ENCODE data around the gene IL31. TPM values are rescaled to one million over a fixed set of nuclear protein-coding genes. Genes with fewer than 3 reads are reported as not detected.

Gene IL31
- total and polyA plus RNA-seq, 9 donors: not detected

- H3K4me1 ChIP-seq (ENCODE audit: control insufficient read depth, insufficient read depth, low read length): no peaks in the 10 kb centered on the region
- no peak for DNase-seq
- H3K36me3 ChIP-seq (ENCODE audit: control insufficient read depth, insufficient read depth, low read length): no peaks in the 10 kb centered on the region
- H3K4me3 ChIP-seq (ENCODE audit: low read length): no peak overlapping the region
- H3K9me3 ChIP-seq (replicated peaks; ENCODE audit: control insufficient read depth, low read depth, low read length): no peaks in the 10 kb centered on the region
- H3K27ac ChIP-seq (ENCODE audit: low read length): no peak overlapping the region
- WGBS (ENCODE audit: insufficient coverage): no CpG with 5 or more reads among the region's 11 CpGs
- H3K27me3 ChIP-seq (ENCODE audit: control insufficient read depth, insufficient read depth, low read length): no peaks in the 10 kb centered on the region
These were observed 13.3 kb downstream of the IL31 start for GRCh38 chr12:122160761-122161160.

- DNase-seq: no peak
- Histone ChIP-seq H3K9me3 (replicated peaks; ENCODE audit: control insufficient read depth, low read depth, low read length) (no peaks in the 10 kb centered on the region), H3K4me3 (ENCODE audit: low read length) (no peak overlapping the region), H3K4me1 (ENCODE audit: control insufficient read depth, insufficient read depth, low read length) (no peaks in the 10 kb centered on the region), H3K27me3 (ENCODE audit: control insufficient read depth, insufficient read depth, low read length) (no peaks in the 10 kb centered on the region), H3K36me3 (ENCODE audit: control insufficient read depth, insufficient read depth, low read length) (no peaks in the 10 kb centered on the region), H3K27ac (ENCODE audit: low read length) (no peak overlapping the region)
- WGBS (ENCODE audit: insufficient coverage): no CpG with 5 or more reads among the region's 4 CpGs
These were observed 14.1 kb downstream of the IL31 start for GRCh38 chr12:122159882-122160281.

GRCh38 chr12:122158700-122159285, 15.2 kb downstream of the IL31 start:
- no peak overlapping the region for H3K4me3 ChIP-seq (ENCODE audit: low read length)
- no peak overlapping the region for H3K27ac ChIP-seq (ENCODE audit: low read length)
- no peaks in the 10 kb centered on the region for H3K4me1 ChIP-seq (ENCODE audit: control insufficient read depth, insufficient read depth, low read length)
- H3K9me3 ChIP-seq (replicated peaks; ENCODE audit: control insufficient read depth, low read depth, low read length): no peaks in the 10 kb centered on the region
- DNase-seq: no peak
- WGBS (ENCODE audit: insufficient coverage): 86% methylated on average over 4 of the region's 7 CpGs
- H3K36me3 ChIP-seq (ENCODE audit: control insufficient read depth, insufficient read depth, low read length): no peaks in the 10 kb centered on the region
- H3K27me3 ChIP-seq (ENCODE audit: control insufficient read depth, insufficient read depth, low read length): no peaks in the 10 kb centered on the region

GRCh38 chr12:122155705-122156104, 18.3 kb downstream of the IL31 start:
- Histone ChIP-seq H3K4me3 (ENCODE audit: low read length) (no peak overlapping the region), H3K27ac (ENCODE audit: low read length) (no peak overlapping the region), H3K36me3 (ENCODE audit: control insufficient read depth, insufficient read depth, low read length) (no peaks in the 10 kb centered on the region), H3K9me3 (replicated peaks; ENCODE audit: control insufficient read depth, low read depth, low read length) (no peaks in the 10 kb centered on the region), H3K27me3 (ENCODE audit: control insufficient read depth, insufficient read depth, low read length) (no peaks in the 10 kb centered on the region), H3K4me1 (ENCODE audit: control insufficient read depth, insufficient read depth, low read length) (no peaks in the 10 kb centered on the region)
- DNase-seq: no peak
- WGBS (ENCODE audit: insufficient coverage): 52% methylated on average over 7 of the region's 10 CpGs

- Histone ChIP-seq H3K27ac (ENCODE audit: low read length) (no peak overlapping the region), H3K4me3 (ENCODE audit: low read length) (no peak overlapping the region)
- 91% methylated on average over 7 of the region's 9 CpGs for WGBS (ENCODE audit: insufficient coverage)
These were observed 21.3 kb downstream of the IL31 start for GRCh38 chr12:122152754-122153153.

GRCh38 chr12:122150127-122150681, 23.8 kb downstream of the IL31 start:
- H3K27me3 ChIP-seq (ENCODE audit: control insufficient read depth, insufficient read depth, low read length): peaks cover 2% of the 10 kb centered on the region
- WGBS (ENCODE audit: insufficient coverage): 58% methylated on average over 4 of the region's 8 CpGs
- no peaks in the 10 kb centered on the region for H3K9me3 ChIP-seq (replicated peaks; ENCODE audit: control insufficient read depth, low read depth, low read length)
- H3K27ac ChIP-seq (ENCODE audit: low read length): no peak overlapping the region
- peaks cover 4% of the 10 kb centered on the region for H3K36me3 ChIP-seq (ENCODE audit: control insufficient read depth, insufficient read depth, low read length)
- H3K4me1 ChIP-seq (ENCODE audit: control insufficient read depth, insufficient read depth, low read length): no peaks in the 10 kb centered on the region
- no peak overlapping the region for H3K4me3 ChIP-seq (ENCODE audit: low read length)
- DNase-seq: no peak

More at GRCh38 chr12:122152754-122153153, 21.3 kb downstream of the IL31 start:
- Histone ChIP-seq H3K4me1 (ENCODE audit: control insufficient read depth, insufficient read depth, low read length) (no peaks in the 10 kb centered on the region), H3K36me3 (ENCODE audit: control insufficient read depth, insufficient read depth, low read length) (no peaks in the 10 kb centered on the region), H3K27me3 (ENCODE audit: control insufficient read depth, insufficient read depth, low read length) (peaks cover 2% of the 10 kb centered on the region), H3K9me3 (replicated peaks; ENCODE audit: control insufficient read depth, low read depth, low read length) (no peaks in the 10 kb centered on the region)
- no peak for DNase-seq

- Histone ChIP-seq H3K27me3 (ENCODE audit: control insufficient read depth, insufficient read depth, low read length) (peaks cover 2% of the 10 kb centered on the region), H3K27ac (ENCODE audit: low read length) (no peak overlapping the region)
- 53% methylated on average over 6 of the region's 6 CpGs for WGBS (ENCODE audit: insufficient coverage)
These were observed 25.4 kb downstream of the IL31 start for GRCh38 chr12:122148657-122149056.

GRCh38 chr12:122147514-122148290, 26.3 kb downstream of the IL31 start:
- Histone ChIP-seq H3K27me3 (ENCODE audit: control insufficient read depth, insufficient read depth, low read length) (peaks cover 2% of the 10 kb centered on the region), H3K9me3 (replicated peaks; ENCODE audit: control insufficient read depth, low read depth, low read length) (no peaks in the 10 kb centered on the region), H3K36me3 (ENCODE audit: control insufficient read depth, insufficient read depth, low read length) (peaks cover 19% of the 10 kb centered on the region), H3K4me1 (ENCODE audit: control insufficient read depth, insufficient read depth, low read length) (peaks cover 2% of the 10 kb centered on the region), H3K27ac (ENCODE audit: low read length) (no peak overlapping the region), H3K4me3 (ENCODE audit: low read length) (no peak overlapping the region)
- WGBS (ENCODE audit: insufficient coverage): 83% methylated on average over 15 of the region's 21 CpGs
- DNase-seq: no peak

More at GRCh38 chr12:122148657-122149056, 25.4 kb downstream of the IL31 start:
- H3K9me3 ChIP-seq (replicated peaks; ENCODE audit: control insufficient read depth, low read depth, low read length): no peaks in the 10 kb centered on the region
- no peaks in the 10 kb centered on the region for H3K4me1 ChIP-seq (ENCODE audit: control insufficient read depth, insufficient read depth, low read length)
- H3K36me3 ChIP-seq (ENCODE audit: control insufficient read depth, insufficient read depth, low read length): peaks cover 9% of the 10 kb centered on the region
- no peak overlapping the region for H3K4me3 ChIP-seq (ENCODE audit: low read length)
- peak; percentile 33 for DNase-seq

GRCh38 chr12:122145505-122146330, 28.3 kb downstream of the IL31 start:
- no peak for DNase-seq
- WGBS (ENCODE audit: insufficient coverage): 92% methylated on average over 22 of the region's 23 CpGs
- peaks cover 39% of the 10 kb centered on the region for H3K36me3 ChIP-seq (ENCODE audit: control insufficient read depth, insufficient read depth, low read length)

GRCh38 chr12:122144885-122145284, 29.1 kb downstream of the IL31 start:
- Histone ChIP-seq H3K9me3 (replicated peaks; ENCODE audit: control insufficient read depth, low read depth, low read length) (no peaks in the 10 kb centered on the region), H3K36me3 (ENCODE audit: control insufficient read depth, insufficient read depth, low read length) (peaks cover 44% of the 10 kb centered on the region), H3K4me1 (ENCODE audit: control insufficient read depth, insufficient read depth, low read length) (peaks cover 10% of the 10 kb centered on the region), H3K27ac (ENCODE audit: low read length) (no peak overlapping the region), H3K27me3 (ENCODE audit: control insufficient read depth, insufficient read depth, low read length) (no peaks in the 10 kb centered on the region), H3K4me3 (ENCODE audit: low read length) (no peak overlapping the region)
- 90% methylated on average over 10 of the region's 12 CpGs for WGBS (ENCODE audit: insufficient coverage)
- no peak for DNase-seq

More at GRCh38 chr12:122145505-122146330, 28.3 kb downstream of the IL31 start:
- Histone ChIP-seq H3K9me3 (replicated peaks; ENCODE audit: control insufficient read depth, low read depth, low read length) (no peaks in the 10 kb centered on the region), H3K27ac (ENCODE audit: low read length) (no peak overlapping the region), H3K4me1 (ENCODE audit: control insufficient read depth, insufficient read depth, low read length) (peaks cover 10% of the 10 kb centered on the region), H3K4me3 (ENCODE audit: low read length) (no peak overlapping the region), H3K27me3 (ENCODE audit: control insufficient read depth, insufficient read depth, low read length) (peaks cover 2% of the 10 kb centered on the region)

All from muscle of leg (tissue), 11 donors.